ENCODE measurements around the gene JAML. TPM values are rescaled to one million over a fixed set of nuclear protein-coding genes. Genes with fewer than 3 reads are reported as not detected.

The JAML gene
- total and polyA plus RNA-seq, 2 of the 8 experiments (the other 6 are each of a cell fraction or from before 2014, with no cell fraction given) = 0.12 to 0.58 TPM

GRCh38 chr11:118167253-118167652 lies 57.6 kb downstream of the JAML start:
- Histone ChIP-seq H3K18ac (ENCODE audit: extremely low read depth, low read length) (no peak overlapping the region), H3K23me2 (ENCODE audit: low read depth, low read length) (peaks cover 2% of the 10 kb centered on the region; the same call in 1 of the 2 replicates), H3K36me3 (ENCODE audit: control insufficient read depth in 2 of 4, insufficient read depth in 4 of 4, low read length in 3 of 4) (no peaks in the 10 kb centered on the region), H2BK5ac (ENCODE audit: low read depth, low read length) (no peak overlapping the region), H2BK15ac (ENCODE audit: low read length) (no peak overlapping the region), H2BK20ac (ENCODE audit: low read length) (no peak overlapping the region), H3K14ac (ENCODE audit: insufficient read length) (no peak overlapping the region), H3K4ac (replicated peaks; ENCODE audit: insufficient read length, low read depth, low read length) (no peak overlapping the region), H3K9me3 (ENCODE audit: insufficient read depth in 2 of 2, low read depth in 1 of 2, low read length in 1 of 2) (no peaks in the 10 kb centered on the region), H2BK12ac (ENCODE audit: low read depth, low read length) (no peak overlapping the region), H3K4me2 (ENCODE audit: insufficient read depth in 1 of 2, low read depth in 2 of 2, low read length in 2 of 2) (no peak overlapping the region), H2BK120ac (replicated peaks; ENCODE audit: low read depth, low read length) (no peak overlapping the region), H3K9ac (replicated peaks in 1 of 4; ENCODE audit: extremely low read depth in 1 of 4, low read depth in 3 of 4, low read length in 3 of 4) (no peak overlapping the region), H3K4me3 (ENCODE audit: extremely low read depth in 1 of 4, insufficient read depth in 2 of 4, low read depth in 3 of 4, low read length in 4 of 4) (no peak overlapping the region), H4K5ac (ENCODE audit: insufficient read length, low read depth, low read length) (no peak overlapping the region), H3K79me1 (ENCODE audit: low read depth, low read length) (no peaks in the 10 kb centered on the region), H4K91ac (replicated peaks; ENCODE audit: insufficient read length, low read length) (no peak overlapping the region), H3K56ac (replicated peaks; ENCODE audit: insufficient read length, low read depth, low read length) (no peak overlapping the region), H3K27ac (ENCODE audit: low read depth, low read length) (no peak overlapping the region), H2AFZ (ENCODE audit: low read length) (no peak overlapping the region), H3K27me3 (replicated peaks in 1 of 4; ENCODE audit: control insufficient read depth in 3 of 4, extremely low read depth in 1 of 4, insufficient read depth in 3 of 4, low read length in 3 of 4) (peaks cover 6 to 64% (median 33%) of the 10 kb centered on the region in 4 experiments), H2AK5ac (ENCODE audit: low read depth, low read length) (no peak overlapping the region), H3K4me1 (replicated peaks in 1 of 4; ENCODE audit: control insufficient read depth in 3 of 4, insufficient read depth in 4 of 4, low read length in 3 of 4) (peaks cover 2 to 16% (median 7%) of the 10 kb centered on the region in 4 experiments), H4K20me1 (replicated peaks in 1 of 2; ENCODE audit: control insufficient read depth in 1 of 2, insufficient read depth in 2 of 2, low read length in 2 of 2) (no peaks in the 10 kb centered on the region), H3K23ac (ENCODE audit: insufficient read length) (no peak overlapping the region), H4K8ac (ENCODE audit: extremely low read depth, insufficient read depth, low read length) (no peak overlapping the region), H3K79me2 (ENCODE audit: control insufficient read depth in 1 of 2, insufficient read depth in 2 of 2, low read length in 2 of 2) (no peaks in the 10 kb centered on the region)
- ChIA-PET POLR2A (ENCODE audit: partially characterized antibody) (interaction anchor here (0.6 to 1.2 kb wide), 2 partner anchors 10 to 667 kb away, joined by 3 to 5 read pairs; no protein-coding TSS in a partner anchor), CTCF (ENCODE audit: partially characterized antibody) (interaction anchor here (0.8 to 8.7 kb wide), 5 partner anchors 10 to 343 kb away, joined by 3 to 245 read pairs (median 4); partner anchors contain the start of genes FXYD2 and SCN4B)
- WGBS, 2 experiments (ENCODE audit: extremely low coverage in 1 of 2, insufficient coverage in 1 of 2, insufficient read length in 1 of 2, insufficient replicate concordance in 2 of 2, low coverage in 1 of 2, low lambda C conversion rate in 2 of 2, missing lambda C conversion rate in 1 of 2) = 79% methylated on average over 2 of the region's 2 CpGs; no CpG with 5 or more reads in 1 of the 2 experiments
- TF ChIP-seq PHF8 (conservative IDR thresholded peaks at IDR 0.05; ENCODE audit: low read depth, low read length) (no peak), KDM5A (IDR thresholded peaks at IDR 0.05; ENCODE audit: low read length) (no peak), KDM4A (IDR thresholded peaks at IDR 0.05; ENCODE audit: low read depth, low read length, severe bottlenecking) (no peak), SP1 (IDR thresholded peaks at IDR 0.05; ENCODE audit: low read depth, low read length) (no peak), SIN3A (conservative IDR thresholded peaks at IDR 0.05 in 1 of 2, IDR thresholded peaks at IDR 0.05 in 1 of 2; ENCODE audit: low read depth in 1 of 2, low read length in 2 of 2) (no peak), SP2 (IDR thresholded peaks at IDR 0.05; ENCODE audit: low read length) (no peak), POU5F1 (IDR thresholded peaks at IDR 0.05; ENCODE audit: low read depth, low read length) (no peak), RFX5 (IDR thresholded peaks at IDR 0.05; ENCODE audit: borderline replicate concordance, low read depth, low read length) (no peak), TBP (IDR thresholded peaks at IDR 0.05; ENCODE audit: low read depth, low read length) (no peak)
- TF ChIP-seq, protein P1, sequence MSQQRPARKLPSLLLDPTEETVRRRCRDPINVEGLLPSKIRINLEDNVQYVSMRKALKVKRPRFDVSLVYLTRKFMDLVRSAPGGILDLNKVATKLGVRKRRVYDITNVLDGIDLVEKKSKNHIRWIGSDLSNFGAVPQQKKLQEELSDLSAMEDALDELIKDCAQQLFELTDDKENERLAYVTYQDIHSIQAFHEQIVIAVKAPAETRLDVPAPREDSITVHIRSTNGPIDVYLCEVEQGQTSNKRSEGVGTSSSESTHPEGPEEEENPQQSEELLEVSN (IDR thresholded peaks at IDR 0.05) = no peak
- TF ChIP-seq, protein P2, sequence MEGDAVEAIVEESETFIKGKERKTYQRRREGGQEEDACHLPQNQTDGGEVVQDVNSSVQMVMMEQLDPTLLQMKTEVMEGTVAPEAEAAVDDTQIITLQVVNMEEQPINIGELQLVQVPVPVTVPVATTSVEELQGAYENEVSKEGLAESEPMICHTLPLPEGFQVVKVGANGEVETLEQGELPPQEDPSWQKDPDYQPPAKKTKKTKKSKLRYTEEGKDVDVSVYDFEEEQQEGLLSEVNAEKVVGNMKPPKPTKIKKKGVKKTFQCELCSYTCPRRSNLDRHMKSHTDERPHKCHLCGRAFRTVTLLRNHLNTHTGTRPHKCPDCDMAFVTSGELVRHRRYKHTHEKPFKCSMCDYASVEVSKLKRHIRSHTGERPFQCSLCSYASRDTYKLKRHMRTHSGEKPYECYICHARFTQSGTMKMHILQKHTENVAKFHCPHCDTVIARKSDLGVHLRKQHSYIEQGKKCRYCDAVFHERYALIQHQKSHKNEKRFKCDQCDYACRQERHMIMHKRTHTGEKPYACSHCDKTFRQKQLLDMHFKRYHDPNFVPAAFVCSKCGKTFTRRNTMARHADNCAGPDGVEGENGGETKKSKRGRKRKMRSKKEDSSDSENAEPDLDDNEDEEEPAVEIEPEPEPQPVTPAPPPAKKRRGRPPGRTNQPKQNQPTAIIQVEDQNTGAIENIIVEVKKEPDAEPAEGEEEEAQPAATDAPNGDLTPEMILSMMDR (IDR thresholded peaks at IDR 0.05; ENCODE audit: control extremely low read depth in 1 of 3, insufficient read depth in 1 of 3, low read depth in 1 of 3, low read length in 3 of 3) = no peak
- DNase-seq (ENCODE audit: low read depth in 1 of 2, low spot score in 2 of 2) = no peak
- no peak for FAIRE-seq

All from H1 (cell line).